H1 (cell line): ENCODE data around the gene AHRR. TPM values are rescaled to one million over a fixed set of nuclear protein-coding genes. Genes with fewer than 3 reads are reported as not detected.
A peak's percentile ranks its signal among the peaks of the same experiment; 100 is the strongest.

ENCODE experiments used
- ASH2L ChIP-seq: fragments of 200-600, 300-600 bp; sonication (generic); IDR thresholded peaks from one replicate; pipeline ENCODE4 v1.7.1; 2017; ENCODE audit warnings: low read length
- CHD7 ChIP-seq: fragments of 300-600 bp; sonication (generic); IDR thresholded peaks from 2 replicates; pipeline ENCODE4 v1.7.1; 2012; ENCODE audit warnings: low read length, moderate library complexity, mild to moderate bottlenecking, inconsistent platforms; ENCODE audit not compliant: insufficient replicate concordance
- KDM4A ChIP-seq: IDR thresholded peaks from one replicate; pipeline ENCODE4 v1.7.1; 2012; ENCODE audit warnings: low read depth, mild to moderate bottlenecking, moderate library complexity, low read length, inconsistent platforms; ENCODE audit not compliant: severe bottlenecking
- POLR2A ChIP-seq, 2 experiments: IDR thresholded peaks; 1 replicate in 1 of 2; 2 replicates in 1 of 2; pipeline ENCODE4 v1.6.1; 2011; ENCODE audit warnings: low read depth in 2 of 2, low read length in 2 of 2, mild to moderate bottlenecking in 2 of 2; ENCODE audit errors: control extremely low read depth in 1 of 2
- POU5F1 ChIP-seq: IDR thresholded peaks from 2 replicates; pipeline ENCODE4 v1.6.1; 2011; ENCODE audit warnings: low read depth, mild to moderate bottlenecking, low read length, moderate library complexity
- RNF2 ChIP-seq: fragments of 200-900, 300-1000 bp; sonication (generic); IDR thresholded peaks from 2 replicates; pipeline ENCODE4 v1.7.1; 2016; ENCODE audit warnings: borderline replicate concordance, low read depth, mild to moderate bottlenecking, antibody characterized with exemption, low read length; ENCODE audit not compliant: poor library complexity, severe bottlenecking; ENCODE audit errors: missing control alignments
- RXRA ChIP-seq: IDR thresholded peaks from 2 replicates; pipeline ENCODE4 v1.6.1; 2011; ENCODE audit warnings: low read depth, mild to moderate bottlenecking, low read length, moderate library complexity; ENCODE audit not compliant: insufficient read depth
- SP2 ChIP-seq: IDR thresholded peaks from 2 replicates; pipeline ENCODE4 v1.6.1; 2012; ENCODE audit warnings: mild to moderate bottlenecking, low read length, inconsistent platforms
- SRF ChIP-seq: IDR thresholded peaks from 2 replicates; pipeline ENCODE4 v1.6.1; 2011; ENCODE audit warnings: mild to moderate bottlenecking, low read depth, low read length, moderate library complexity
- polyA plus RNA-seq, 7 experiments: library from polyadenylated mRNA; depleted of rRNA in 3 of 7; stranded (reverse) in 5 of 7; unstranded in 2 of 7; fragments of >200 nt in 5 of 7; fragments of 200-250 nt in 2 of 7; gene quantifications; 1 replicate in 5 of 7; 2 replicates in 1 of 7; 4 replicates in 1 of 7; pipeline versions ENCODE4 v1.2.1 to v1.2.3, GENCODE V29; 2011 to 2013; ENCODE audit warnings: missing spikeins in 2 of 7, mixed read lengths in 2 of 7
- total RNA-seq: library from RNA; stranded (reverse); fragmentation: NEBNext Ultra II Directional; extraction: Animal tissue kit (Norgen Biotek cat#: 25700); gene quantifications from 2 replicates; pipeline ENCODE4 v1.2.1, GENCODE V29; 2021

The AHRR gene
- total and polyA plus RNA-seq, 2 of the 8 experiments (the other 6 are each of a cell fraction or from before 2014, with no cell fraction given), result 0.41 to 0.80 TPM

GRCh38 chr5:472656-473550, 151.4 kb downstream of the AHRR start (continued):
- TF ChIP-seq SRF, result no peak
- TF ChIP-seq KDM4A, result peak; percentile 94
- peak in 1 of 2 experiments; percentile 66; a peak in 2 of 3 replicates for TF ChIP-seq POLR2A (IDR thresholded peaks at IDR 0.05; ENCODE audit: control extremely low read depth in 1 of 2, low read depth in 2 of 2, low read length in 2 of 2)
- no peak for TF ChIP-seq POU5F1
- TF ChIP-seq SP2, result no peak
- no peak for TF ChIP-seq CHD7
- TF ChIP-seq ASH2L, result peak; percentile 51
- no peak for TF ChIP-seq RNF2
- TF ChIP-seq RXRA, result no peak
